ENCODE measurements around the gene MYO9A.
"Not testable (repeated sequence)": the region's sequence is repeated elsewhere in the genome, so short reads cannot be mapped to it uniquely, and the experiment has no call there.

MYO9A gene

DNA sequence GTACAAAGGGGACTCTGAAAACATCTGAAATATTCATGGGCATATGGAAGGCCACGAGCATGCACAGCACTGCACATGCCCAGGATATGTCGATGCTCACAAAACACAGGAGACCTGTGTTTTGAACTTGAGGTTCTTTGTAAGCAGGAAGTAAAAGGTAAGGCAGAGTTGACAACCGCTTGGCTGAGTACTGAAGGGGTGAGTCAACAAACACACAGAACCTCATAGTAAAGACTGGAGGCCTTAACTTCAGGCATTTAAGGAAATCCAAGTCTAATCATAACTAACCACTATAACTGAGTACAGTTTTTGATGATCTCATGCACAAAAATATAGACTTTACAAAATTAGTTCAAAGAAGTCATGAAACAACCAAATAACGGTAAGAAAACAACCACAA lies 80.6 kb downstream of the MYO9A start:
- no peak for DNase-seq (ENCODE audit: low read depth in 2 of 2)

DNA sequence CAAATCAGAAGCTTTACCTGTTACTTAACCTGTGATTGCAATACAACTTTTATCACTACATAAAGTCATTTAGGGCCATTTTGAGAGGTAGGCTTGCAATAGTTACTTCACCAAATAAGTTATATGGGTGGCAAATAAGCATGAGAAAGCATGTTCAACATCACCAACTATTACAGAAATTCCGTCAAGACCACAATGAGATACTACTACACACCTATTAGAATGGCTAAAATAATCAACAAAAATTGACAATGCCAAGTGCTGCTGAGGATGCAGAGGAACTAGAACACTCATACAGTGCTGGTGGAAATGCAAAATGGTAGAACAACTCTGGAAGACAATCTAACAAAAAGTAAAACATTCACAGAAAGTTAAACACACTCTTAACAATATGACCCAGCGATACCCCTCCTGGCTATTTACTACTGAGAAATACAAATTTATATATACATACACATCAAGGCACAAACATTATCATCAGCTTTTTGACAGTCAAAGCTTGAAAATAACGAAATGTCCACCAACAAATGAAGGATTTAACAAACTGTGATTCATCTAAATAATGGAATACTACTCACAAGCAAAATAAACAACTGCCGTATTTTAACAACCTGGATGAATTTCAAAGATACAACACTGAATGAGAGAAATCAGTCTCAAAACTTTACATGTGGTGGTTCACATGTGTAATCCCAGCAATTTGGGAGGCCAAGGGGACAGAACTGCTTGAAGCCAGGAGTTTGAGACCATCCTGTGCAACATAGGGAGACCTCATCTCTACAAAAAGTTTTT lies 82.9 kb downstream of the MYO9A start:
- no peak for DNase-seq (ENCODE audit: low read depth in 2 of 2)

DNA sequence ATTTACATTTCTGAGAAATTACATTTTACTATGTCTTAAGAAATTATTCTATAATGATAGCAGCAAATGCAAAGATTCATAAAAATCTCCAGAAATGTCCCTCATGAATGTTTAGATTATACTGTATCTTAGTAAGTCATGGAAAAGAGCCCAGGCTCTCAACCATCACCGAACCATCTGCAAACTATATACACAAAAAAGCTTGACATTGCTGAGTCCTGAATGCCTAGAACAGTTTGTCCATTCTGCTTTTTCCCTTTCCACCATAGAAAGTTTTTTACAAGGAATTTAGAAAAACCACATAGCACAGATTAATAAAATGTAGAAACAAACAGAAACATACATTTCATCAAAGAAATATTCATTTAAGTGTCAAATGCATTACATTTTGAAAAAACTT lies 83.6 kb downstream of the MYO9A start:
- DNase-seq (ENCODE audit: low read depth in 2 of 2), result no peak

DNA sequence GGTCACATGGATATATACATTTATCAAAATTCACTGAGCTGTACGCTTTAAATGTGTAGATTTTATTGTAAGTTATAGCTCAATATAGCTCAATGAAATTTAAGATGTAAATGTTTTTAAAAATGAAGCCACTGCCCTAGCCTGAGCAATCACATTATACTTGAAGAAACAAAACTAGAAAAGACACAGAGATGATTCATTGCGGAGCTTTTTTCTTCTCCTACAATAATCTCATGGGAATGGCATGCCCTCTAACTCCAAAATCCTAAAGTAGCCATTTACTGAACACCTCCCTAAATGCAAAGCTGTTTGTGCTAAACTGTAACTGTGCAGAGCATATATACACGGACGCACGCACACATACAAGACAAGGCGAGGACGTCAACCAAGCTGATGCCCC lies 84.2 kb downstream of the MYO9A start:
- DNase-seq (ENCODE audit: low read depth in 2 of 2), result no peak

DNA sequence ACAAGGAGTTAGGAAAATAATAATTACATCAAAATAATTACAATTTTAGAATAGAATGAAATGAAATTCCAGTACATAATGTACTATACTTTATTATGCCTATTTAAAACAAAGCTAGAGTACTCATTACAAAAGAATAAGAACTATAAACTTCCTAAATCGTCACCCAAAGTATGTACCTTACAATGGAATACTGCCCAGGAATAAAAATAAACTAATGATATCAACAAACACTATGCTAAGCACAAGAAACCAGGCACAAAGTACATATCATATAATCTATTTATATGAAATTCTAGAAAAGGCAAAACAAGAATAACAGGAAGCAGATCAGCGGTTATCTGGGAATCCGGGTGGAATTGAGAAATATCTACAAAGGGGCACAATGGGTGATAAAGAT lies 84.7 kb downstream of the MYO9A start:
- no peak for DNase-seq (ENCODE audit: low read depth in 2 of 2)

DNA sequence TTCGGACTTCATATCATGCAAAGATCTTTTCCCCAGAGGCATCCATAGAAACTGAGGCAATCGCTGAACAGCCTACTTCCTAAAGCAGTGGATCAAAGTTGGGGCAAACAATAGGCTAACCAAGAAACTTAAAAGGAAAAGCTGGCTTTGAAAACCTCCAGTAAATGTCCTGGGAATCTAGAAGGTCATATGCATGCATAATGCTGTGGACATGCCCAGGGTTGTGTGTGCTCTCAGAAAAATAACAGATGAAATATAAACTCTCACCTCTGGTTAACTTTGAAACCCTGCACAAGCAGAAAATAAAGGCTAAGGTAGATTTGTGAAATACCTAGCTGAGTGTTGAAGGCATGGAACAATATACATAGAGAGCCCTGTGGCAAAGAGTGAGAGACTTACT lies 96.3 kb downstream of the MYO9A start:
- DNase-seq (ENCODE audit: low read depth in 2 of 2), result no peak

DNA sequence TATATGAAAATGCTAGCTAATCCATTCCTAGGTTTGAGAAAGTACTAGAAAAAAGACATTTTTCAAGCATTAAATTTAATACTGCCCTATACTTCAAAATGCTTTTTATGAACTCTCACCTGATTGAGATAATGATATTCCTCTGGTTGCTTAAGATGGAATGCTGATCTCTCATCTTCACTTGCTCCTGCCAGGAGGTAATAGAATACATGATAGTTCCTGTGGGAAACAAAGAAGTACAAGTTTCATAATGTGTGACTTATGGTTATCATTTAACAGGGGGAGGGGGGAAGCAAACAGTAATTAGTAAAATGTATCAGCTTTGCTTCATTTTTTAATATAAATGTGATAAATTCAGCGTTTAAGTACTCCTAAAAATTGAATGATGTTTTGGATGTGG lies 97.2 kb downstream of the MYO9A start:
- no peak for DNase-seq (ENCODE audit: low read depth in 2 of 2)

DNA sequence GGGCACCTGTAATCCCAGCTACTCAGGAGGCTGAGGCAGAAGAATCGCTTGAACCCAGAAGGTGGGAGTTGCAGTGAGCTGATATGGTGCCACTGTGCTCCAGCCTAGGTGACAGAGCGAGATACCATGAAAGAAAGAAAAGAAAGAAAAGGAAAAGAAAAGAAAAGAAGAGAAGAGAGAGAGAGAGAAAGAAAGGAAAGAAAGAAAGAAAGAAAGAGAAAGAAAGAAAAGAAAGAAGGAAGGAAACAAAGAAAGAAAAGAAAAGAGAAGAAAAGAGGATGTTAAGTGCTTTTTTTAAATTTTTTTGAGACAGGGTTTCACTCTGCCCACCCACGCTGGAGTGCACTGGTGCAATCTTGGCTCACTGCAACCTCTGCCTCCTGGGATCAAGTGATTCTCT lies 103.4 kb downstream of the MYO9A start:
- not testable (repeated sequence) for DNase-seq (ENCODE audit: low read depth in 2 of 2)

DNA sequence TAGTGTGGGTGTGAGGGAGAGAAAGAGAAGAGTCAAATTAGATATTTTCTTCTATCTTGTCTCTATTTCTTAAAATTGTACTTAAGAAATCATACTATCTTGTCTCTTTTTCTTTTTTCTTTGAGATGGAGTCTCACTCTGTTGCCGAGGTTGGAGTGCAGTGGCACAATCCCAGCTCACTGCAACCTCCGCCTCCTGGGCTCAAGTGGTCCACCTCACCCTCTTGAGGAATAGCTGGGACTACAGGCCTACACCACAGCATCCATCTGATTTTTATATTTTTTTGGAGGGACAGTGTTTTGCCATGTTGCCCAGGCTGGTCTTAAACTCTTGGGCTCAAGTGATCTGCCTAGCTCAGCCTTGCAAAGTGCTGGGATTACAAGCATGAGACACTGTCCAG lies 104.2 kb downstream of the MYO9A start:
- DNase-seq (ENCODE audit: low read depth in 2 of 2), result no peak

DNA sequence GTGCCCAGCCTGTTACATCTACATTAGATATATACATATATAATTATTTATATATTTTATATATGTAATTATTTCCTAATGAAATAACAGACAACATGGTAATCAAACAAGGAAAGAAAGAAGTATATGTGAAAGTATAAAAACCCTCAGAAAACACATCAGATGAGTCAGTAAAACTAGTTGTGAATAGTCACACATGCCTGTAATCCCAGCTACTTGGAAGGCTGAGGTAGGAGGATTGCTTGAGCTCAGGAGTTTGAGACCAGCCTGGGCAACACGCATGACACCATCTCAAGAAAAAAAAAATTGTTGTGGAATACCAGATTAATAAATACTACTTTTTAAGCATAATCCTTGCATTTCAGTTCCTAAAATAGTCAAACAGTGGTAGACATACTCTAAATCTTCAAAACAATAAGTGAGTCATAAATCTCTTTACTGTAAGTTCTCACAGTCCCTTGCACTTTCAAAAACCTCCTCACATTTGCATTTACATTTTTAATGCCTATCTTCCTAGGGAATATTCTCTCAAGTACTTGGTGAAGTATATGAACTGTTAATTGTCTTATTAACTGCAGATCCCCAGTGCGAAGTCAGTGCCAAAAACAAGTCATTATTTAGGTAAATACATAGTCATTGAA lies 106.5 kb downstream of the MYO9A start:
- no peak for DNase-seq (ENCODE audit: low read depth in 2 of 2)

DNA sequence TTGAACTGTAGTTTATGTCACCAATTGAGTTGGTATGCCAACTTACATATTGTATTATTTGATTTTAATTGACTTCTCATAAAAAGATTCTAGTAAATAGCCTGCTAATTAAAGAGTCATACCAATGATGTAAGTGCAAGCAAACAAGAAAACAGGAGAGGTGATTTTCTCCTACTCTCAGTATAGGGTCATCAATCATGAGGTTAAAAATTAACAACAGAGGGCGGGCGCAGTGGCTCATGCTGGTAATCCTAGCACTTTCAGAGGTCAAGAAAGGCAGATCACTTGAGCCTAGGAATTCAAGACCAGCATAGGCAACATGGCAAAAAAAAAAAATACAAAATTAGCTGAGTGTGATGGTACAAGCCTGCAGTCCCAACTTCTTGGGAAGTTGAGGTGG lies 108.7 kb downstream of the MYO9A start:
- DNase-seq (ENCODE audit: low read depth in 2 of 2), result no peak

DNA sequence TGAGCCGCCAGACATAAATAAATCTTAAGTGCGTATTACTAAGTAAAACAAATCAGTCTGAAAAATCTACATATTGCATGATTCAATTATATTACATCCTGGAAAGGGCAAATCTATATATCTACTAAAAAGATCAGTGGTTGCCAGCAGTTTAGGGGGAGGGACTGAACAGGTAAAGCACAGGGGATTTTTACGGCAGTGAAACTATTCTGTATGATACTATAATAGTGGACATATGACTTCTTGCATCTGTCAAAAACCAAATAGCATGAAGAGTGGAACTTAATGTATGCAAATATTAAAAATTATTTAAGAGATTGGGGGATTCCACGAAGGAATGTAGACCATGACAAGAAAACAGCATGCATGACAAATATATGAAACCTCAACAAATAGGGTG lies 111.6 kb downstream of the MYO9A start:
- DNase-seq (ENCODE audit: low read depth in 2 of 2), result no peak

DNA sequence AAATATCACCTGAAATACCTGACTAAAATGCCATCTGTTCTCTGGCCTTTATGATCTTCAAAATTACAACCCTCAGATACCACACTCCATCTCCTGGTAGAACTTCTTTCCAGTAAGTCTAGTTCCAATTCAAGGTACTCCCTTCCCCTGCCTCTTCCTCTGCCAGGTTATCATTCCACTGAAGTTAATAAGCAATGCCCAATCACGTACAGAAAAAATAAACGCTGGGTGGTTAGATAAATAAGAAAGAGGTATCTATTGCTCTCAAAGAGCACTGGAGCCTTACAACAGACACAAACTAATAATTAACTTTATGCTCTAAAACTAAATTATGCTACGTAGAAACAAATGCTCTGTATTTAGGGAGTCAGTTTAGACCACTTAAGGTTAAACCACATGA lies 112.5 kb downstream of the MYO9A start:
- DNase-seq (ENCODE audit: low read depth in 2 of 2), result no peak

DNA sequence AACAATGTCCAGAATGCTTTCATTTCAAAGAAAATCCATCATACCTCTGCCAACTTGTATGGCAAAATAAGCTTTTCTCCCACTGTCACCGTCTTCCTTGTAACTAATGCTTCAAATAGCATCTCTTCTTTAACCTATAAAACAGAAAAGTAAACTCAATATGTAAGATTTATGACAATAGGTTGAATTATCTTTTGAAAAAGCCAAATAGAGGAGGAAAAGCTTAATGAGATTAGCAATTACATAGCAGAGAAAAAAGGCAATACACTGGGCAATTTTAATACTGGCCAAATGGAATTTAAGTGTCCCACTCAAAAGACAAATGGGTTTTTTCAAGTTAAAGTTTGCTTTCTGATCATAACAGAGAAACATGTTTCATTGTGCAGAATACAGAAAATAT lies 118.1 kb downstream of the MYO9A start:
- DNase-seq (ENCODE audit: low read depth in 2 of 2), result no peak

DNA sequence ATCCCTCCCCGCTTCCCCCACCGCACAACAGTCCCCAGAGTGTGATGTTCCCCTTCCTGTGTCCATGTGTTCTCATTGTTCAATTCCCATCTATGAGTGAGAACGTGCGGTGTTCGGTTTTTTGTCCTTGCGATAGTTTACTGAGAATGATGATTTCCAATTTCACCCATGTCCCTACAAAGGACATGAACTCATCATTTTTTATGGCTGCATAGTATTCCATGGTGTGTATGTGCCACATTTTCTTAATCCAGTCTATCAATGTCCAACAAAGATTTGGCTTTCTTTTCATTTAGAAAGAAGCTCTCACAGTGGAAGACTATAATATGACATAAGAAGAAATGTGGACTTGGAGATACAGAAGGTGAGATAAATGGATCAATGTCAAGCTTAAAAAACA lies 119.2 kb downstream of the MYO9A start:
- DNase-seq (ENCODE audit: low read depth in 2 of 2), result not testable (repeated sequence)

DNA sequence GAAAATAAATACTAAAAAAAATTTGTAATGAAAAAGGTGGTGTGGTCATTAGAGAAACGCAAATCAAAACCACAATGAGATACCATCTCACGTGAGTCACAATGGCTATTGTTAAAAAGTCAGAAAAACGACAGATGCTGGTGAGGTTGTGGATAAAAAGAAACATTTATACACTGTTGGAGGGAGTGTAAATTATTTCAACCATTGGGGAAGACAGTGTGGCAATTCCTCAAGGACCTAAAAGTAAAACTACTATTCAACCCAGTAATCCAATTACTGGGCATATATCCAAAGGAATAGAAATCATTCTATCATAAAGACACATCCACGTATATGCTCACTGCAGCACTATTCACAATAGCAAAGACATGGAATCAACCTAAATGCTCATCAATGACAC lies 120.3 kb downstream of the MYO9A start:
- DNase-seq (ENCODE audit: low read depth in 2 of 2), result no peak

DNA sequence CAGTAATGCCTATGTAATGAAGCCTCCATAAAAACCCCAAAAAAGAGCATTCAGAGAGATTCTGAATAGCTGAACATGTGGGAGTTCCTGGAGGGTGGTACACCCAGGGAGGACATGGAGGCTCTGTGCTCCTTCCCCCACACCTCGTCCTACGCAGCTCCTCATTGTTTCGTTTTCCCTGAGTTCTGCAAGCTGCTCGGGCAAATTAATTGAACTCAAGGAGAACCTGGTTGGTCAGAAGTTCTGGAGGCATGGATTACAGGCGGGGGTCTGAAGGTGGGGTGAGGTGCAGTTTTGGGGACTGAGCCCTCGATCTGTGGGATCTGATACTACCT lies 142.2 kb downstream of the MYO9A start:
- no peak for DNase-seq (ENCODE audit: low read depth in 2 of 2)

DNA sequence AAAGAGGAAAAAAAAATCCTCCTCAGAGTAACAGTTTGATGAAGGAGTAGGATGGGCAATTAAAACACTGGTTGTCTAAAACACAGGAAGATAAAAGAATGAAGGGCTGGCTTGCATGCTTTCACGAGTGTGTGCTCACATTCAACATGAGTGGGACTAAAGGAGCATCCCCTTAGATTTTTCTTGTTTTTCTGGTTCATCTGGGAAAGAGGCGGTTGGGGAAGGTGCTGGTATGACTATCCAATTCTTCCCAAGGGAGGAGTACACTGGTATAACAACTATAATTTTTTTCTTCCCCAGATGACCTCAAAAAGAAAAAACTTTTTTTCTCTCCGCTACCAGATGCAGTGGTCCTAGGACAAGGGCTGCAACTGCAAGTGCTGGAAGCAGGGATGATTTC lies 143.7 kb downstream of the MYO9A start:
- DNase-seq (ENCODE audit: low read depth in 2 of 2), result no peak

DNA sequence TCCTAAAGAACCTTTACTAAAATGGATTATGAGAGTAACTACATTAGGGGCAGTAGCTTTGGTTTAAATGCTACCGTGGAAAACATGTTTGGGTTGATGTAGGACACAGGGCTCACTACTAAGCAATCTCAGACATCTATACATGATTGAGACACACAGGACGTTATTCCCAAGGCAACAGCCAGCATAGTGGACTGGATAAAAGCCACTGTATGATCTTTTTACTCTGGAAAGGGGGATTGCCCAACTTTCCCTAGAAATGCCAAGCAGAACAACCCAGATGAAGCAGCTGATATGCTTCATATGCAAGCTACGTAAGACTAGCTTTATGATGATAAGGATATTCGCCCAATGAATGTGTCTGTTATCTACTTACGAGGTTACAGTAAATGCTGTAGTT lies 144.6 kb downstream of the MYO9A start:
- DNase-seq (ENCODE audit: low read depth in 2 of 2), result no peak

DNA sequence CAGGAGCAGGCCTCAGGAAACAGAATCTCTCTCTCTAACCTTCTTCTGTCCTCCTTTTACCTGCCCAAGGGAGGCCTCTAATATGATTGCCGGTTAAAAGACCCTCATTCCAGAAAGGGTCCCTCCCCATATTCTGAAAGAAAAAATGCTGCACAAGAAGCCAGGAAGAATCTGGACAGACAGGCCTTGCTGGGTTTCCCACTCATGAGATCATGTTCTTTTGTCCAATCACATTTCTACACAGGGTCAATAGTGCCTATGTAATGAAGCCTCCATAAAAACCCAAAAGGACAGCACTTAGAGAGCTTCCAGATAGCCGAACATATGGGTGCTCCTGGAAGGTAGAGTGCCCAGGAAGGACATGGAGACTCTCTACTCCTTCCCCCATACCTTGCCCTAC lies 146.0 kb downstream of the MYO9A start:
- DNase-seq (ENCODE audit: low read depth in 2 of 2), result no peak

DNA sequence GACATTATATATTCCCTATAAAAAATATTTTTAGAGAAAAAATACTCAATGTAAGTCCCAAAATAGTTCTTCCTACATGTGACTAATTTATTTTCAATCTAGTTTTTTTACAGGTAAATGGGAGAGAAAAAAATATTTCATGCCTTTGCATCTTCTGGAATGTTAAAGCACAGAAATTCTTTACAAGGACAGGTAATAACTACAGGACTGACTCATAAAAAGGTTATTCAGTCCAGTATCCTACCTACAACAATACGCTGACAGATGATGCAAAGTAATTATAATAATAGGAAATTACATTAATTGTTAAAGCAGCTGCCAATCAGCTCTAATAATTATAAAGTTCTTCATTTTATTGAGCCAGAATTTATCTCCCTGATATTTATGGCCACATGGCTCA lies 147.5 kb downstream of the MYO9A start:
- DNase-seq (ENCODE audit: low read depth in 2 of 2), result no peak

DNA sequence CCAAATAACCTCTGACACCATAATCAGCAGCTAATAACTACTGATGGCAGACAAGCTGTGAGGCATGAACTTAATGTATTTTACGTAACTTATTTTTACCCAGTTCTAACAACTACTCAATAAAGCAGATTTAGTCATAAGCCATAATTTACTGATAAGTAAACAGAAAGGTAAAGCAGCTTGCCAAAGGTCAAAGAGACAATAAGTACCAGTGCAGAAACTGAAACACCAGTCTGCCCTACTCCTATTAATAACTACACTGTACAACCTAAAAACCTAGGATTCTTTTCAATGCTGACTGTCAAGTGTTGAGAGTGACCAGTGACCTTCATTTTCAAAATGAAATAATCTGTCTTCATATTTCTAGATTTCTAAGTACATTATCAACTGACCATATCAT lies 155.4 kb downstream of the MYO9A start:
- no peak for DNase-seq (ENCODE audit: low read depth in 2 of 2)

DNA sequence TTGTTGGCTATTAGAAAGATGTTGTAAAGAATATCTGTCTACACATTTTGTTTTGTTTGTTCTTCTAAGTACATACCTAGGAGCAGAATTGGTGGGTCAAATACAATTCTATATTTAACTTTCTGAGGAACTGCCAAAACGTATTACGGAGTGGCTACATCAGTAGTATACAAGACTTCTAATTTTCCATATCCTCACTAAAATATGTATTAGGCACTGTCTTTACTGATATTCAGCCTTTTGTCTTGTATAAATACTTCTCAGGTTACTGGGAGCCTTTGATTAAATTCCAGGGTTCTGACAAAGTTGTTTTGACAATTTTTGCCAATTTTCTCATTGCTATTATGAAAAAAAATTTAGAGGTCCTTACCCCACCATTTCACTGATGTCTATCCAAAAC lies 160.9 kb downstream of the MYO9A start:
- no peak for DNase-seq (ENCODE audit: low read depth in 2 of 2)

DNA sequence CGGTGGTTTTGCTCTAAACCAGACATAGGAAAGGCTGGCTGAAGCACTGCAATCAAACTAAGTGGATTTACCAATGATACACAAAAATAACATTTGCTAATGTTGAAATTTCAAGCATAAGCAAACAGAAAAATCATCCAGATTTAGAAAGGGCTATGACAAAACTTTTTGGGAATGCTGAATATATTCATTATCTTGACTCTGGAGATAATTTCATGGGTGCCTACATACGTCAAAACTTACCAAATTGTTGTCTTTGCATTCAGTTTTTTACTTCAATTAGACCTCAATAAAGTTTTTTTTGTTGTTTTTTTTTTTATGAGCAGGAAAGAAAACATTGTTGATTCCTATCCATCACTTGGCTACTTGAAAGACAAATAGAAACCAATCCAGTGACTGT lies 166.8 kb downstream of the MYO9A start:
- DNase-seq (ENCODE audit: low read depth in 2 of 2), result no peak
